GM12875 (cell line): ENCODE measurements around the gene MPDZ.

Experiments
- H3K4me3 ChIP-seq: one replicate; pipeline ENCODE4 v1.5.1; 2011; ENCODE audit warnings: low read depth, low read length, control low read depth
- TF ChIP-seq, protein P1 (sequence below): IDR thresholded peaks from 2 replicates; pipeline ENCODE4 v1.5.1; 2011; ENCODE audit warnings: low read depth, mild to moderate bottlenecking, control low read depth, inconsistent platforms, low read length, moderate library complexity, borderline replicate concordance; ENCODE audit not compliant: insufficient read depth

The MPDZ gene

DNA sequence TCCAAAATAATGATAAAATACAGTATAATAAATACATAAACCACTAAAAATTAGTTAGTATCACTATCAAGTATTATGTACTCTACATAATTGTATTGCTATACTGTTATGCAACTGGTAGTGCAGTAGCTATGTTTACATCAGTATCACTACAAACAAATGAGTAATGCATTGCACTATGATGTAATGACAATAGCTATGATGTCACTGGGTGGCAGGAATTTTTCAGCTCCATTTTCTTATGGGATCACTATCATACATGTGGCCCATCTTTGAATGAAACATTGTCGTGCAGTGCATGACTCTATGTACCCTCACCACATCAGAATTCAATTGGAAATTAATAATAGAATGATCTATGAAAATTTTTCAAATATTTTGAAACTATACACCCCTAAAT is 201.3 kb downstream of the MPDZ start:
- TF ChIP-seq, protein P1, sequence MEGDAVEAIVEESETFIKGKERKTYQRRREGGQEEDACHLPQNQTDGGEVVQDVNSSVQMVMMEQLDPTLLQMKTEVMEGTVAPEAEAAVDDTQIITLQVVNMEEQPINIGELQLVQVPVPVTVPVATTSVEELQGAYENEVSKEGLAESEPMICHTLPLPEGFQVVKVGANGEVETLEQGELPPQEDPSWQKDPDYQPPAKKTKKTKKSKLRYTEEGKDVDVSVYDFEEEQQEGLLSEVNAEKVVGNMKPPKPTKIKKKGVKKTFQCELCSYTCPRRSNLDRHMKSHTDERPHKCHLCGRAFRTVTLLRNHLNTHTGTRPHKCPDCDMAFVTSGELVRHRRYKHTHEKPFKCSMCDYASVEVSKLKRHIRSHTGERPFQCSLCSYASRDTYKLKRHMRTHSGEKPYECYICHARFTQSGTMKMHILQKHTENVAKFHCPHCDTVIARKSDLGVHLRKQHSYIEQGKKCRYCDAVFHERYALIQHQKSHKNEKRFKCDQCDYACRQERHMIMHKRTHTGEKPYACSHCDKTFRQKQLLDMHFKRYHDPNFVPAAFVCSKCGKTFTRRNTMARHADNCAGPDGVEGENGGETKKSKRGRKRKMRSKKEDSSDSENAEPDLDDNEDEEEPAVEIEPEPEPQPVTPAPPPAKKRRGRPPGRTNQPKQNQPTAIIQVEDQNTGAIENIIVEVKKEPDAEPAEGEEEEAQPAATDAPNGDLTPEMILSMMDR, result no peak

GRCh38 chr9:13076616-13077015 is 202.9 kb downstream of the MPDZ start:
- TF ChIP-seq, protein P1, result no peak
- no peak overlapping the region for H3K4me3 ChIP-seq

More for the DNA sequence above, 201.3 kb downstream of the MPDZ start:
- H3K4me3 ChIP-seq, result no peak overlapping the region

- TF ChIP-seq, protein P1, result no peak
- H3K4me3 ChIP-seq, result no peak overlapping the region
These were observed 207.6 kb downstream of the MPDZ start for GRCh38 chr9:13071921-13072320.

- no peak overlapping the region for H3K4me3 ChIP-seq
- TF ChIP-seq, protein P1, result no peak
These were observed 208.6 kb downstream of the MPDZ start for GRCh38 chr9:13070612-13071595.

- TF ChIP-seq, protein P1, result no peak
- H3K4me3 ChIP-seq, result no peak overlapping the region
These were observed 210.0 kb downstream of the MPDZ start for GRCh38 chr9:13069498-13069897.

DNA sequence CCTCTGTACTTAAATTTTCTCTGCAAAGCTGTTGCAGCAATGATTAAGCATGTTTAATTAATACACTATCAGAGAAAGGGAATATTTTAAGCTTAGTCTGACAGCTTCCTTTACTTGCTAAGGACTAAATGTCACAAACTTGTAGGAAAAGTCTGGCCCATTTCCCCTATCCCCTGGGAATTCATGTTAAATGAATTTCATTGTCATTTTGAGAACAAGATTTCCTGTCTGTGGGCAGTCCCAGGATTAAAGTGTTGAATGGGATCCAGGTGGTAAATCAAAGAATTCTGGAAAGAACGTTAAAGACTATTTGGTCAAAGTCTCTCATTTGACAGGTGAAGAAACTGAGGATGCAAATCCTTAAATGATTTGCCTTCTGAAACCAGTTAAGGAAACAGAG is 214.8 kb downstream of the MPDZ start:
- TF ChIP-seq, protein P1, result no peak
- H3K4me3 ChIP-seq, result no peak overlapping the region

DNA sequence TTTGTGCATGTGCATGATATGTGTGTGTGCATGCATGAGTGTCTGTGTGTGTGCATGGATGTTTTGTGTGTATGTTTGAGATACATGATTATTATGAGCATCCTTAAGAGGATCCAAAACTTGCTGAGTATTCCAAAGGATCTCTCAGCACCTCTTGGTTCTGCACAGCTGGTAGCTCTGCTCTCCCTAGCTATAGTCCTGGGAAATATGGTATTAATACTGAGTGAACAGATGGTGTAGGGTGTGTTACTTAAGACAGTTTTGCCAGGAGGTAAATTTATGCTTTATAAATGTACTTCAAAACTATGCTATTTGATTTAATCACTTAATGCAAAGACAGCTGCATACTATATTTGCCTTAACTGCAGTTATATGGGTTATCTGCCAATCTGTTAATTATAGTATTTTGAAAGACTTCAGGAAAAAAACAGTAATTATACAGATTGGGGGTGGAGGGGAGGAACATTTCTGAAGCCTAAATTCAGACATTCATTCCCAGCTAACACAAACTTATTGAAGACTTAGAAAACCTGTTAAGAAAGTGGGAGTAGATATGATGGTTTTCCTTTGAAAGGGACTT is 215.5 kb downstream of the MPDZ start:
- TF ChIP-seq, protein P1, result no peak
- H3K4me3 ChIP-seq, result no peak overlapping the region
